T-cell (primary cell): ENCODE measurements around the gene FAM98B. TPM values are rescaled to one million over a fixed set of nuclear protein-coding genes. Genes with fewer than 3 reads are reported as not detected.
A peak's percentile ranks its signal among the peaks of the same experiment; 100 is the strongest.

Experiments used
- ATAC-seq, 4 experiments: fragments of 200-7000 bp in 3 of 4; fragments of 150-1000 bp in 1 of 4; cut with Tn5 transposase; replicated peaks in 1 of 4; 1 replicate in 3 of 4; 2 replicates in 1 of 4; pipeline ENCODE4 v1.10.0; 2021; ENCODE audit warnings: moderate library complexity in 3 of 4, mild to moderate bottlenecking in 2 of 4, moderate number of reproducible peaks in 1 of 4
- CTCF ChIA-PET, 2 donors: fragments of 300-600 bp; sonication (Branson Sonifier 250); formaldehyde crosslinking; loops; one replicate each; lab custom pipeline; 2022; ENCODE audit warnings: antibody characterized with exemption in 2 of 2; lab: Charles Lee
- POLR2A ChIA-PET, 2 donors: fragments of 300-600 bp; sonication (Branson Sonifier 250); formaldehyde crosslinking; loops; one replicate each; lab custom pipeline; 2022; ENCODE audit warnings: antibody characterized with exemption in 2 of 2; lab: Charles Lee
- DNase-seq, 35 experiments: peaks; one replicate each; pipeline versions ENCODE4 v3.0.0 to v3.0.0-alpha.2; 2013 to 2023
- H3K27ac ChIP-seq: one replicate; pipeline ENCODE4 v1.5.1; 2013; ENCODE audit warnings: low read length
- H3K27me3 ChIP-seq, 2 experiments: replicated peaks in 1 of 2; 1 replicate in 1 of 2; 2 replicates in 1 of 2; pipeline versions ENCODE4 v1.6.1 to v1.7.0; 2013; ENCODE audit warnings: low read length in 1 of 2, mixed read lengths in 1 of 2; ENCODE audit not compliant: control insufficient read depth in 2 of 2, insufficient read depth in 2 of 2; ENCODE audit errors: extremely low read depth in 1 of 2
- H3K36me3 ChIP-seq, 2 donors: 1 replicate in 1 of 2; 2 replicates in 1 of 2; pipeline versions ENCODE4 v1.6.1 to v1.7.0; 2013; ENCODE audit warnings: low read length in 1 of 2; ENCODE audit not compliant: control insufficient read depth in 2 of 2, insufficient read depth in 1 of 2; ENCODE audit errors: extremely low read depth in 1 of 2
- H3K4me1 ChIP-seq, 2 experiments: 1 replicate in 1 of 2; 2 replicates in 1 of 2; pipeline versions ENCODE4 v1.6.1 to v1.7.0; 2013; ENCODE audit warnings: low read length in 2 of 2, mixed read lengths in 1 of 2; ENCODE audit not compliant: insufficient read depth in 2 of 2, control insufficient read depth in 1 of 2; ENCODE audit errors: extremely low read depth in 1 of 2
- H3K4me3 ChIP-seq, 2 donors: 1 replicate in 1 of 2; 2 replicates in 1 of 2; pipeline versions ENCODE4 v1.5.1 to v1.7.0; 2013; ENCODE audit warnings: mild to moderate bottlenecking in 2 of 2, low read length in 1 of 2, moderate library complexity in 1 of 2; ENCODE audit not compliant: control insufficient read depth in 1 of 2; ENCODE audit errors: extremely low read depth in 1 of 2
- H3K9me3 ChIP-seq: 2 replicates; pipeline ENCODE4 v1.7.0; 2013
- H3K27ac Mint-ChIP-seq, 2 donors: one replicate each; pipeline ENCODE4 v1.8.0; 2020 to 2021; ENCODE audit warnings: mild to moderate bottlenecking in 2 of 2, mixed read lengths in 2 of 2
- H3K27me3 Mint-ChIP-seq, 2 donors: one replicate each; pipeline ENCODE4 v1.8.0; 2021 to 2022; ENCODE audit warnings: mixed read lengths in 2 of 2
- H3K36me3 Mint-ChIP-seq: one replicate; pipeline ENCODE4 v1.8.0; 2021; ENCODE audit warnings: mixed read lengths
- H3K4me1 Mint-ChIP-seq, 3 donors: one replicate each; pipeline ENCODE4 v1.8.0; 2020 to 2022; ENCODE audit warnings: mixed read lengths in 3 of 3, mild to moderate bottlenecking in 1 of 3
- H3K4me3 Mint-ChIP-seq, 3 donors: one replicate each; pipeline ENCODE4 v1.8.0; 2020 to 2022; ENCODE audit warnings: mild to moderate bottlenecking in 3 of 3, mixed read lengths in 3 of 3, moderate library complexity in 3 of 3
- H3K9me3 Mint-ChIP-seq, 3 donors: one replicate each; pipeline ENCODE4 v1.8.0; 2020 to 2022; ENCODE audit warnings: mixed read lengths in 3 of 3
- WGBS: methylation state at CpG from one replicate; pipeline ENCODE4 v1.1.5; 2013; ENCODE audit warnings: missing lambda C conversion rate; ENCODE audit not compliant: insufficient coverage; 5-methylcytosine and 5-hydroxymethylcytosine counted together
- total RNA-seq, 35 experiments: library from RNA in 6 of 35; stranded (reverse) in 6 of 35; fragments of 120-200 nt in 1 of 35; gene quantifications; one replicate each; pipeline versions ENCODE4 v1.2.1 to v1.2.4 and lab custom pipeline; 2013 to 2026

FAM98B gene
- total RNA-seq, 5 donors from 2014 or later (not counting 1 experiment from before 2014, with no cell fraction given): 15.1 to 24.4 (median 20.6) TPM

GRCh38 chr15:38477637-38478036 is 23.7 kb downstream of the FAM98B start:
- H3K27me3 ChIP-seq: no peaks in the 10 kb centered on the region
- POLR2A ChIA-PET: interaction anchor here in 1 of 2 donors (0.6 kb wide), 1 partner anchor 213 kb away, joined by 3 read pairs; no protein-coding TSS in a partner anchor
- 90% methylated on average over 3 of the region's 4 CpGs for WGBS
- Mint-ChIP-seq H3K9me3 (no peaks in the 10 kb centered on the region), H3K4me1 (peaks cover 31 to 42% (median 42%) of the 10 kb centered on the region in 3 donors), H3K36me3 (peaks cover 44% of the 10 kb centered on the region), H3K4me3 (no peak overlapping the region), H3K27me3 (no peaks in the 10 kb centered on the region), H3K27ac (no peak overlapping the region)
- no peak for ATAC-seq
- H3K4me3 ChIP-seq: no peak overlapping the region
- CTCF ChIA-PET: interaction anchor here (0.6 to 3.3 kb wide), 8 partner anchors 82 to 222 kb away, joined by 3 to 17 read pairs (median 4); no protein-coding TSS in a partner anchor
- no peak overlapping the region for H3K27ac ChIP-seq
- no peaks in the 10 kb centered on the region for H3K9me3 ChIP-seq
- peaks cover 0 to 39% of the 10 kb centered on the region in 2 donors for H3K36me3 ChIP-seq
- DNase-seq: no peak
- peaks cover 0 to 8% of the 10 kb centered on the region in 2 experiments for H3K4me1 ChIP-seq

- no peaks in the 10 kb centered on the region for H3K27me3 Mint-ChIP-seq
- Histone ChIP-seq H3K4me1 (peaks cover 0 to 11% of the 10 kb centered on the region in 2 experiments), H3K9me3 (no peaks in the 10 kb centered on the region), H3K27ac (no peak overlapping the region), H3K4me3 (no peak overlapping the region), H3K27me3 (no peaks in the 10 kb centered on the region), H3K36me3 (peaks cover 0 to 38% of the 10 kb centered on the region in 2 donors)
- no peaks in the 10 kb centered on the region for H3K9me3 Mint-ChIP-seq
- peak overlapping the region; percentile 28 to 68 for H3K27ac Mint-ChIP-seq
- peaks cover 38 to 50% (median 43%) of the 10 kb centered on the region in 3 donors for H3K4me1 Mint-ChIP-seq
- no peak overlapping the region for H3K4me3 Mint-ChIP-seq
- peaks cover 41% of the 10 kb centered on the region for H3K36me3 Mint-ChIP-seq
- POLR2A ChIA-PET: no interaction called here
- CTCF ChIA-PET: interaction anchor here in 1 of 2 donors (0.8 to 3.3 kb wide), 2 partner anchors 18 to 220 kb away, joined by 3 to 17 read pairs; no protein-coding TSS in a partner anchor
- ATAC-seq (no peak), DNase-seq (no peak)
Observed at GRCh38 chr15:38479266-38479665, 25.3 kb downstream of the FAM98B start.

- Histone ChIP-seq H3K27ac (no peak overlapping the region), H3K36me3 (peaks cover 0 to 33% of the 10 kb centered on the region in 2 donors), H3K27me3 (no peaks in the 10 kb centered on the region), H3K9me3 (no peaks in the 10 kb centered on the region), H3K4me1 (peaks cover 0 to 10% of the 10 kb centered on the region in 2 experiments), H3K4me3 (no peak overlapping the region)
- peak overlapping the region; percentile 58 to 83 for H3K27ac Mint-ChIP-seq
- no peaks in the 10 kb centered on the region for H3K27me3 Mint-ChIP-seq
- peaks cover 34 to 45% (median 38%) of the 10 kb centered on the region in 3 donors for H3K4me1 Mint-ChIP-seq
- no peak for ATAC-seq
- H3K4me3 Mint-ChIP-seq: no peak overlapping the region
- POLR2A ChIA-PET: interaction anchor here in 1 of 2 donors (0.6 kb wide), 1 partner anchor 15 kb away, joined by 4 read pairs; no protein-coding TSS in a partner anchor
- no peaks in the 10 kb centered on the region for H3K9me3 Mint-ChIP-seq
- WGBS: no CpG with 5 or more reads among the region's 1 CpG
- CTCF ChIA-PET: interaction anchor here in 1 of 2 donors (0.8 to 3.3 kb wide), 3 partner anchors 17 to 220 kb away, joined by 3 to 17 read pairs (median 4); no protein-coding TSS in a partner anchor
- peaks cover 37% of the 10 kb centered on the region for H3K36me3 Mint-ChIP-seq
- no peak for DNase-seq
Observed at GRCh38 chr15:38479756-38480155, 25.8 kb downstream of the FAM98B start.

- no peak overlapping the region for H3K4me3 Mint-ChIP-seq
- H3K27ac Mint-ChIP-seq: peak overlapping the region; percentile 80 to 82
- POLR2A ChIA-PET: no interaction called here
Observed at GRCh38 chr15:38481113-38481512, 27.2 kb downstream of the FAM98B start.

GRCh38 chr15:38481761-38482160 is 27.8 kb downstream of the FAM98B start:
- WGBS: no CpG with 5 or more reads among the region's 3 CpGs
- Histone ChIP-seq H3K27ac (peak overlapping the region; percentile 46), H3K9me3 (no peaks in the 10 kb centered on the region), H3K36me3 (peaks cover 0 to 25% of the 10 kb centered on the region in 2 donors), H3K4me3 (no peak overlapping the region), H3K4me1 (peaks cover 0 to 10% of the 10 kb centered on the region in 2 experiments), H3K27me3 (no peaks in the 10 kb centered on the region)
- H3K36me3 Mint-ChIP-seq: peaks cover 25% of the 10 kb centered on the region
- peaks cover 30 to 51% (median 48%) of the 10 kb centered on the region in 3 donors for H3K4me1 Mint-ChIP-seq
- H3K4me3 Mint-ChIP-seq: no peak overlapping the region
- no peaks in the 10 kb centered on the region for H3K9me3 Mint-ChIP-seq
- ATAC-seq (no peak), DNase-seq (no peak)
- H3K27me3 Mint-ChIP-seq: no peaks in the 10 kb centered on the region
- CTCF ChIA-PET: interaction anchor here in 1 of 2 donors (0.8 to 2.1 kb wide), 4 partner anchors 42 to 216 kb away, joined by 3 to 18 read pairs (median 5); no protein-coding TSS in a partner anchor
- peak overlapping the region; percentile 80 to 82 for H3K27ac Mint-ChIP-seq
- POLR2A ChIA-PET: no interaction called here

More at GRCh38 chr15:38481113-38481512, 27.2 kb downstream of the FAM98B start:
- Histone ChIP-seq H3K27ac (no peak overlapping the region), H3K9me3 (no peaks in the 10 kb centered on the region), H3K27me3 (no peaks in the 10 kb centered on the region), H3K4me1 (peaks cover 0 to 10% of the 10 kb centered on the region in 2 experiments), H3K36me3 (peaks cover 0 to 24% of the 10 kb centered on the region in 2 donors), H3K4me3 (no peak overlapping the region)
- Mint-ChIP-seq H3K4me1 (peaks cover 27 to 46% (median 42%) of the 10 kb centered on the region in 3 donors), H3K36me3 (peaks cover 30% of the 10 kb centered on the region), H3K9me3 (no peaks in the 10 kb centered on the region), H3K27me3 (no peaks in the 10 kb centered on the region)
- CTCF ChIA-PET: interaction anchor here in 1 of 2 donors (0.8 to 2.1 kb wide), 4 partner anchors 41 to 217 kb away, joined by 3 to 18 read pairs (median 5); no protein-coding TSS in a partner anchor
- DNase-seq (no peak), ATAC-seq (no peak)
- whole genome bisulfite sequencing: 100% methylated on average over 2 of the region's 5 CpGs

GRCh38 chr15:38482572-38482971 is 28.6 kb downstream of the FAM98B start:
- Mint-ChIP-seq H3K4me3 (peak overlapping the region in 1 of 3 donors; percentile 19), H3K36me3 (peaks cover 25% of the 10 kb centered on the region), H3K4me1 (peaks cover 38 to 59% (median 56%) of the 10 kb centered on the region in 3 donors), H3K9me3 (no peaks in the 10 kb centered on the region), H3K27me3 (no peaks in the 10 kb centered on the region), H3K27ac (peak overlapping the region; percentile 80 to 82)
- H3K36me3 ChIP-seq: peaks cover 0 to 21% of the 10 kb centered on the region in 2 donors
- H3K9me3 ChIP-seq: no peaks in the 10 kb centered on the region
- no peak overlapping the region for H3K4me3 ChIP-seq
- no peaks in the 10 kb centered on the region for H3K27me3 ChIP-seq
- H3K27ac ChIP-seq: peak overlapping the region; percentile 46
- CTCF ChIA-PET: interaction anchor here (0.6 to 2.1 kb wide), 3 partner anchors 8 to 215 kb away, joined by 3 to 18 read pairs (median 7); no protein-coding TSS in a partner anchor
- ATAC-seq (peak in 1 of 4 experiments; percentile 28), DNase-seq (peak in 1 of 35 experiments; percentile 20)
- peaks cover 0 to 14% of the 10 kb centered on the region in 2 experiments for H3K4me1 ChIP-seq
- POLR2A ChIA-PET: no interaction called here
